AG04449 (cell line): ENCODE data around the gene GSTA1.
"Not testable (repeated sequence)": the region's sequence is repeated elsewhere in the genome, so short reads cannot be mapped to it uniquely, and the experiment has no call there.

ENCODE experiments used
- CTCF ChIA-PET: fragments of 350-600 bp; formaldehyde crosslinking; extraction: SDS; loops from one replicate; lab custom pipeline; 2021; ENCODE audit warnings: antibody characterized with exemption; lab: Yijun Ruan, JAX
- POLR2A ChIA-PET: fragments of 400-600, 350-600 bp; formaldehyde crosslinking; extraction: SDS; loops from one replicate; lab custom pipeline; 2020; ENCODE audit warnings: antibody characterized with exemption, inconsistent platforms; lab: Yijun Ruan, JAX
- DNase-seq: peaks from one replicate; pipeline ENCODE4 v3.0.0-alpha.2; 2010; ENCODE audit warnings: low read depth, low spot score
- H3K4me3 ChIP-seq: 2 replicates; pipeline ENCODE4 v1.5.1; 2011; ENCODE audit warnings: low read depth, mild to moderate bottlenecking, control low read depth, low read length
- TF ChIP-seq, protein P1 (sequence below): IDR thresholded peaks from one replicate; pipeline ENCODE4 v1.5.1; 2011; ENCODE audit warnings: mild to moderate bottlenecking, moderate library complexity, low read length, control low read depth, inconsistent platforms; ENCODE audit not compliant: insufficient read depth; ENCODE audit errors: missing control alignments

The GSTA1 gene

GRCh38 chr6:52803668-52804255 is at the start of gene GSTA1:
Gene GSTA1 (minus strand): TSS chr6:52803816. CDS start chr6:52799267, 4,549 bp downstream.
- H3K4me3 ChIP-seq, DNase-seq, POLR2A ChIA-PET: not testable (repeated sequence)
- CTCF ChIA-PET, result interaction anchor here (2.4 kb wide), 1 partner anchor 12 kb away, joined by 9 read pairs; no protein-coding TSS in a partner anchor

- TF ChIP-seq, protein P1, sequence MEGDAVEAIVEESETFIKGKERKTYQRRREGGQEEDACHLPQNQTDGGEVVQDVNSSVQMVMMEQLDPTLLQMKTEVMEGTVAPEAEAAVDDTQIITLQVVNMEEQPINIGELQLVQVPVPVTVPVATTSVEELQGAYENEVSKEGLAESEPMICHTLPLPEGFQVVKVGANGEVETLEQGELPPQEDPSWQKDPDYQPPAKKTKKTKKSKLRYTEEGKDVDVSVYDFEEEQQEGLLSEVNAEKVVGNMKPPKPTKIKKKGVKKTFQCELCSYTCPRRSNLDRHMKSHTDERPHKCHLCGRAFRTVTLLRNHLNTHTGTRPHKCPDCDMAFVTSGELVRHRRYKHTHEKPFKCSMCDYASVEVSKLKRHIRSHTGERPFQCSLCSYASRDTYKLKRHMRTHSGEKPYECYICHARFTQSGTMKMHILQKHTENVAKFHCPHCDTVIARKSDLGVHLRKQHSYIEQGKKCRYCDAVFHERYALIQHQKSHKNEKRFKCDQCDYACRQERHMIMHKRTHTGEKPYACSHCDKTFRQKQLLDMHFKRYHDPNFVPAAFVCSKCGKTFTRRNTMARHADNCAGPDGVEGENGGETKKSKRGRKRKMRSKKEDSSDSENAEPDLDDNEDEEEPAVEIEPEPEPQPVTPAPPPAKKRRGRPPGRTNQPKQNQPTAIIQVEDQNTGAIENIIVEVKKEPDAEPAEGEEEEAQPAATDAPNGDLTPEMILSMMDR, result no peak
- DNase-seq, result no peak
- no peak overlapping the region for H3K4me3 ChIP-seq
- ChIA-PET POLR2A (no interaction called here), CTCF (no interaction called here)
These were observed 45.5 kb upstream of the GSTA1 start for GRCh38 chr6:52849137-52849536.

DNA sequence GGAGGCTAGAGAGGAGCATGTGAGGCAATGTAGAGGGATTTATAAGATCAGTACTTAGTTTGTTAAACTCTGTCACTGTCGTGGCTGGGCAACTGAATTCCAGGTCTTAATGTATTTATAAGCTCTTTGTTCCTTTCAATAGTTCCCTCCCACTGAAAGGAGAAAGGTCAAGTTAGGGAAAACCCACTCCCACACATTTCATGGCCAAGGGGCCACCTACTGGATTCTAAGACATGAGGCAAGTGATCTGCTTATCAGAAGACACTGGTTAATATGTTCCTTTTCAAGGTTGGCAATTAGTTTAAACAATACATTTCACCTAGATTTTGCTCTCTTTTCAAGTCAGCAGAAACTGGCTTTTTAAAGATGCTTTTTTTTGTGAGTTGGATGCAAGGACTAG is 42.4 kb upstream of the GSTA1 start:
- POLR2A ChIA-PET, result no interaction called here
- TF ChIP-seq, protein P1, result no peak
- CTCF ChIA-PET, result no interaction called here
- DNase-seq, result no peak
- no peak overlapping the region for H3K4me3 ChIP-seq

DNA sequence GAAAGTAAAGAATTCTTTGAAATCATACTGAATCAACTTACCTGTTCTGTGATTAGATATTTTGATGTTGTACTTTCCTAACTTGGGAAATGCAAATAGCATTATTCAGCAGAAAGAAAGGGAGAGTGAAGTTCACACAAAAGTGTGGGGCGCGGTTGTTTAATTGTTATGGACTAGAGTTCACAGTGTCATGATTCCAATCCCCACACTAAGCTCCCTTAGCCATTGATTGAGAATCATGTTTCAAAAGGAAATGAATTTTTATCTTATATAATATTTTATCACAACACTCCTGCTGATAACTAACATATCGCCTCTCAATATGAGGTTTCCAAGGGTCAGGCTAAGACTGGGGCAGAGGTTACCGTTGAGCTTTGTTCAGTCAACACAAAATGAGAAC is 40.0 kb upstream of the GSTA1 start:
- ChIA-PET CTCF (interaction anchor here (1.4 to 1.7 kb wide), 2 partner anchors 118 to 150 kb away, joined by 3 to 4 read pairs; no protein-coding TSS in a partner anchor), POLR2A (no interaction called here)
- no peak for DNase-seq
- H3K4me3 ChIP-seq, result no peak overlapping the region
- TF ChIP-seq, protein P1, result no peak

DNA sequence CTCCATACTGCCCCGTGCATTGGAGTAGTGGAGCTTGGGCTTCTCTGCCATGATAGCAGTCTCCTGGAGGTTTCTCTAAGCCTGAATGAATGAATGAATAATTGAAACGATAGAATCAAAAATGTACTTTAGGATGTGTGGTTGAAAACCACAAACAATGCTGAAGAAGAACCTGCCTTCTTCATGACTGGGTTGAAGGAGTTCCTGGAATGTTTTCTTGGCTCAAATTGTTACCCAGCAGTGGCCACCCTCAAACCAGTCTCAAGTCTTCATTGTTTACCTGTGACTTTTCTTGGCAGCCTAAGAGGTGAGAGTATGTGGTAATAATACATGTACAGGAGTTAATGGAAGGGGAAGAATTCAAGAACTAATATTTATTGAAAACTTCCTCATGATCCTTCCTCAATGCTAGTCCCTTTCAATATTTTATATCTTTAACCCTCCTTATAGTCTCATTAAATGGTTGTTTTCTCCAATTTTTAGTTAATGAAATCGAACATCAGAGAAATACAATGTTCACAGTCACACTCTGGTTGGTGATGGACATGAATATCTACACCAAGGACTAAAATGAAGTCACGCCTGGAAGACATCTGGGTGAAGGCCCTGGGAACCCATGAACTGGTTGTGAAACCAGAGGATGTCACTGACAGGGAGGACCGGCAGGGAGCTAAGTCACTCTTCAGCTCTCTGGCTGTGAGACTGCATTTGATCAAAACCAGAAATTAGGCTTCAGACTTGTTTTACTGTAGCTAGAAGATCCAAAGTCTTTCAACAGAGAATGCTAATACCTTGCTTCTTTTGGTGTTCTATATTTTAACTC is 37.4 kb upstream of the GSTA1 start, which contains the start of gene GSTA5:
Gene GSTA5, minus strand, starts transcription at position 51 of the 823 bp plus-strand sequence.
- no peak for DNase-seq
- ChIA-PET CTCF (interaction anchor here (0.9 to 1.5 kb wide), 2 partner anchors 16 to 155 kb away, joined by 4 to 5 read pairs; no protein-coding TSS in a partner anchor), POLR2A (no interaction called here)
- TF ChIP-seq, protein P1, result no peak
- no peak within 1 kb of the TSS for H3K4me3 ChIP-seq

DNA sequence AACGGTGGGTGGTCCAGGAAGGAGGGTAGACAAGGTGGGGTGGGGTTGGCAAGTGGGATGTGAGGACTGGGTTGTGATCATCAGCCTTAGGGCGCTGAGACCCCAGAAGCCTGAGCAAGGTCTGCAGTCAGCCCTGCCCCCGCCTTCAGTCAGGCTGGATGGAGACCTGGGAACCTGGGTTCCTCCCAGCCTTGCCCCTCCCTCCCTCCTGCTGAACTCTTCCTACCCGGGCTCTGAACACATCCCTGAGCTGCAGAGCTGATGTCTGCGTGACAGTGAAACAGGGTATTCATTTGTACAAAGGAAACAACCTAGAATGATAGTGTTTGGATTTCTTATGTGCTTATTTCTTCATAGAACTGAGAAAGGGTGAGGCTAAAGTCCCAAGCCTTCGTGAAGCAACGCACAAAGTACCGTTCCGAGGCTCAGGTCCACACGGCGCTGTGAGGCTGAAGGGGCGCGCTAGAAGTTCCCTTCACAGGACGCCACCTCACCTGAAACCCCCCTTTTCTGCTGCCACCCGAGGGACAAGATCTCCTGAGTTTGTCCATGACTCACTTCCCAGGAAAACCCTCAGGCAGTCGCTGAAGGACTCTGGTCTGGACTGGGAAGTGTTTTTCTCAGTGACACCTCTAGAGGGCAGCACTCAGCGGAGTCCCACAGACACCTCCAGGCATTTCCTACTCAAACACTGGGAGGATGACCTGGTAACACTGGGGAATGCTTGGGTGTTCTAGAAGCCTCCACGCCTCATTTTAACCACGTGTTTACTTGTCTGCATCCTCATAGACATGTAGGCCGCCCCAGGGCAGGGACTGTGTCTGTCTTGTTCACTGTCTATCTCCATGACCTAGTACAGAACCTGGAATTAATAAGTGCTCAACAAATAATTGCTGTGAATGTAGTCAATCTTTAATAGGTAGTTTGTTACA is 35.8 kb upstream of the GSTA1 start:
- CTCF ChIA-PET, result interaction anchor here (1.4 kb wide), 2 partner anchors 11 to 18 kb away, joined by 3 to 4 read pairs; no protein-coding TSS in a partner anchor
- no peak for DNase-seq
- H3K4me3 ChIP-seq, result no peak overlapping the region

More for the DNA sequence above, 35.8 kb upstream of the GSTA1 start:
- TF ChIP-seq, protein P1, result peak; percentile 62
- POLR2A ChIA-PET, result no interaction called here
